Skin of body (tissue), 2 donors: ENCODE results near the gene E2F4. TPM values are rescaled to one million over a fixed set of nuclear protein-coding genes. Genes with fewer than 3 reads are reported as not detected.
A peak's percentile ranks its signal among the peaks of the same experiment; 100 is the strongest.

Source experiments
- DNase-seq: peaks from one replicate; lab custom pipeline; 2025; lab: John Stamatoyannopoulos, UW
- total RNA-seq: library from RNA; depleted of rRNA; stranded (reverse); fragments of >200 nt; gene quantifications from one replicate; pipeline ENCODE4 v1.2.3, GENCODE V29; 2014

Gene E2F4
- total RNA-seq, 1 donor from 2014 or later, result 23.5 TPM

DNA sequence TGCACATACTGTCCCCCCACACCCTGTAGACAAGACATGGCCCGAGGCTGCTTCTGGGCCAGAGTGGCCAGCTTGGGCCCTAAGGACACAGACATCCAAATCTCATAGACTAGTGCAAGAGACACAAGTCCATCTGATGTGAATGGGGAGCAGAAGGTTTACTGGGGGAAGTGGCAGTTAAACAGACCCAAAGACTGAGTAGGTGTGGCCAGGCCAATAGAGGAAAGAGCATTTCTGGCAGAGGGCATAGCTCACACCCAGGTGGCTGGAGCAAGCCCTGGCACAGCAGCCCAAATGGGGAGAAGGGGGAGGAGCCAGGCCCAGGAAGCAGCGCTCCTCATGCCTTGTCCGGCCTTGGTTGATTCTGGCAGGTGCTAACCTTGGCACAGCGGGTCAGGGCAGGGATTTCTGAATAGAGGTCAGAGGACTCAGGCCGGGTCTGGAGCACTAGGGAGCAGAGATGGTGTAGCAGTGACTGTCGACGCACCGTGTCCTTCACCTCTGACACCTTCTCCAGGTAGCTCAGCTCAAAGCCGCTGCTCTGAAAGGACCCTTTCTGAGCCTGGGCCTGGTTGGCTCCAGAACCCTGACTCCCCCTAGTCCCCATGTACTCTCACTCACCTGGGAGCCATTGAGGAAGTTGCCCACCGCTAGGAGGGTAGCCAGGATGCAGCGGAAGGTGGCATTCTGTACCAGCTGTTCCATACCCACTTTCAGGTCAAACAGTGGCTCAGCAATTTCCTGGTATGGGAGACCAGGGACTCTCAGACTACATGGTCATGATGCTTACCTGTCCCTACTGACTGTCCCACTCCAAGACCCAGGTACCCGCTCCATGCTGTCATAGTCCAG is 39.1 kb downstream of the E2F4 start:
- DNase-seq, result no peak

DNA sequence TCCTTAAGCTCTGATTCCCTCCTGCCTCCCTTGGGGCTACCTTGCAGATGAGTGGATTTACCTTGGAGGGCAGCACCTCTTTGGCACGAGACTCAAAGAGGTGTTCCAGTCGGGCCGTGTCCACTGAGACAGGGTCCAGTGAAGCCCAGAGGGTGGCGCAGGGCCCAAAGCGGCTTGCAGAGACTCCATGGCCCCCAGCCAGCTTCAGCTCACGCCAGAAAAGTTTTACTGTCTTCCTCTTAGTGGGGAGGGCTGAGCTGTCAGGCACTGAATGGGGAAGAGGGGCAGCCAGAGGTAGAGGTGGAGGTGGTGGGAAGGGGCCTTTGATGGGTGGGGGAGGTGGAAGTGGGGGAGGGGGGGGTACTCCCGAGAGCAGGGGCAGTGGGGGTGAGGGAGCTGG is 41.6 kb downstream of the E2F4 start:
- DNase-seq, result no peak

- DNase-seq, result no peak
Observed at GRCh38 chr16:67234180-67234597, 42.2 kb downstream of the E2F4 start.

DNA sequence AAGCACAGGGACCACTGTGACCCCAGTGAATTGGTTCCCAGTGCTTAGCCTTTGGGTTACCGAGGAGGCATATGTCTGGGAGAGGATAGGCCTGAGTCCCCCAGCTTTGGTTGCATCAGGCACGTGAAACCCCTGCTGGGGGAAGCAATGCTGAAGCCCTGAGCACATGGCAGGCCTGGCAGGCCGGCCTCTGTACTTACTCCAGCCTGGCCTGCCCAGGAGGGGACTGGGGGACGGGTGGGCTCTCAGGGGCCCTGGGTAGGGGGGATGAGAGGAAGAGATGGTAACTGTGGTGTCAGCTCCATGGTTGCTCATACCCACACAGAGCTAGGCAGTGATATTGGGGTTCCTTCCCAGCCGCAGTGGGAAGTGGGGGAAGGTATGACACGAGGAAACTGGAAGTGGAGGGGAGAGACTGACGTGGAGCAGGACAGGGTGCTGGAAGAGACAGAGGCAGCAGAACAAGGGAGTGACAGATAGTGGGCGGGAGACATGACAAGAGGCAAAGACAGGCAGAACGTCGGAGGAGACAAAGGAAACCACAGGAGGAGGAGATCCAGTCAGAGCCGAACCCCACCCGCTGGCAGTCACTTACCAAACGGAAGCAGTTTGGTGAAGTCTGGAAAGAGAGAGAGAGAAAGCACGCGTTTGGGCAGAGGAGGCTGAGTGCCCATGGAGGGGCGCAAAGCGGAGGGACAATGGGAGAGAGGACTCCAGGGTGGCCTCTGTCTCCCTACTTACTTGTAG is 44.0 kb downstream of the E2F4 start:
- no peak for DNase-seq

DNA sequence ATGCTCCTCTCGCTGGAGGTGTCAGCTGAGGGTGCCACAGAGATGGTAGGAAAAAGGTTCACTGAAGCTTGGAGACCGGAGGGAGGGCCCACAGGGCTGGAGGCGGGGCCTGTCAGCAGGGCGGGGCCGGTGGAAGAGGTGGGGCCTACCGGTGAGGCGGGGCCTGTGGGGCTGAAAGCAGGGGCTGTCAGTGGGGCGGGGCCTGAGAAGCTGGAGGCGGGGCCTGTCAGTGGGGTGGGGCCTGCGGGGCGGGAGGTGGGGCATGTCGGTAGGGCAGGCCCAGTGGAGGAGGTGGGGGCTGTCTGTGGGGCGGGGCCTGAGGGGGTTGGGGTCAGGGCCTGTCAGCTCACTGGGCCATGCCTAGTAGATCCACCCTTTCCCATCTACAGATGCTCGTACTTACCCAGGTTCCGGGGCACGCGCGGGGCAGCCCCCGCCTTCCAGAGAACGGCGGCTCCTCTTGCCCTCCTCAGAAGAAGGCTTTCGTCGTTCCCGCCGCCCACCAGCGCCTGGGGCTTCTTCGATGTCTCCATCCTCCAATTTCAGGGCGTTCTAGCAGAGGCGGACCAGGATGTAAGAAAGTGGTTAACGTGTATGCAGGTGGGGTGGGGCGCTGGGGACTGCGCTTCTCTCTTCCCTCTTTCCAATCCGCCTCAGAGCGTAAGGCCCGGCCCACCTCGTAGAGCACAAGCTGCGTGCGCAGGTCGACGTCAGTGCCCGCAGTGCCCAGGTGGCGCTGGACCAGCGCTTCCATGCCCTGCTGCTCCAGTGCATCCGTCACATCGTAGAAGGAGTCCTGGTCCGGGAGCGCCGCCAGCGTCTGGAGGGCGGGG is 44.8 kb downstream of the E2F4 start:
- no peak for DNase-seq

DNA sequence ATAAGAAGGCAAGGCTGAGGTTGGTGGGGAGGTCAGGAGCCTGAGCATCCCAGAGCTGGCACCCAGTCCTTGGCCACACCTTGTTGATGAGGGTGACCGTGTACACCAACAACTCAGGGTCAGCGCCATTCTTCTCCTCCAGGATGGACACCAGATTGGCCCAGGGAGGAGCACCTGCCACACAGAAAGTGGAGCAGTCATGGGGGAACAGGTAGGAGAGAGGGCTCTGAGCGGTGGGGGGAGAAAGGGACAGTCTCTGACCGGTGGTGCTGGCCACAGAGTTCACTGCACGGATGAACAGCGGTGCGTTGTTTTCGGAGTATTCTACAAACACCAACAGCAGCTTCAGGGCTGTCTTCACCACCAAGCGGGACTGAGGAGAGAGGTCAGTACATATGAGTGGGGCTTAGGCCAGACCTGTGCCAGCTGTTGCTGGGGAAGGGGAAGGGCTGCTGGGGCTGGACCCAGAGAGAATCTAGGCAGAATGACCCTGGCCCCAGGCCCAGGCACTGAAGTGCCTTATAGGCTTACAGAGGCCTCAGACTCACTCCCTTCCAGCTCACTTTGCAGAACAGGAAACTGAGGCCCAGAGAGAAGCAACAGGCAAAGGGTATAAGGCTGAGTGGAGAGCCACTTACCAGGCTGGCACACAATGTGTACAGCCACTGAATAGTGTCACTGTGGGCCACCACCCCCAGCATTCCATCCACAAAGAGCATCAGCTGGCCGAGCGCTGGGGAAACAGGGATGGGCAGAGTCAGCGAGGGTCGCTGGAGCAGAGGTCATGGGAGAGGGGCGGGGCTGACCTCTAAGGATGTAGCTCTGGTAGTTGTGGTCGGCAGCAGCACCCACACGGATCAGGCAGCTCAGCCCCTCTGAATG is 45.7 kb downstream of the E2F4 start:
- DNase-seq, result no peak

DNA sequence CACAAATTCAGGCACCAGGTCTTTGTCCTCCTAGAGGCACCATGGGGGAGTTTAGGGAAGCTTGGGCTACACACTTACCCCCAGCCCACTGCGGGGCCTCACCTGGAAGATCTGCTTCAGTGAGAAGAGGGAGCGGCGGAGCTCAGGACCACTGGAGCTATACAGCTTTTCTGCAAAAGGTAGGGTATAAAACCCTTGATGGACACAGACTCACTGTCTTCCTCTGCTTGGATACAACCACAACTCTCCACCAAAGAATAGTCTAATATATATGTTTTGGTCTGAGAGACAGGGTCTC is 46.3 kb downstream of the E2F4 start:
- no peak for DNase-seq

- no peak for DNase-seq
Observed at GRCh38 chr16:67238806-67239470, 47.0 kb downstream of the E2F4 start.

DNA sequence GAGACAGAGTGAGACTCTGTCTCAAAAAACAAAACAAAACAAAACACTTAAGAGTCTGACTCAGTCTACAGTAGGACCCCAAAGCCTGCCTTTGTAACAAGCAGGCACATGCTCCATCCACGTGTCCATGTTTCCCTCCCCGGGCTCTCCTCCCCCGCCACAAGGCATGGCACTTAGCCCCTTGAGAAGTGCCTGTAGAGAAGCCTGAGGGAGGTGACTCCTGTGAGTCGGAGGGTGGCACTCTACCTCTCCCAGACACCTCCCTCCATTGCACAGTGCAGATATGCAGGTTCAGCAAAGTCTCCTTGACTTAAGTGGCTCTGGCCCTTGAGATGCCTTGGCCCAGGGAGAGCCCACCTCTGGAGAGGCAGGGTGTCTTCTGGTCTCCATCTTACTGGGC is 48.6 kb downstream of the E2F4 start:
- no peak for DNase-seq

- no peak for DNase-seq
Observed at GRCh38 chr16:67241008-67241900, 49.3 kb downstream of the E2F4 start.

GRCh38 chr16:67242138-67242730 is 50.3 kb downstream of the E2F4 start:
- no peak for DNase-seq

- no peak for DNase-seq
Observed at GRCh38 chr16:67243481-67243880, 51.5 kb downstream of the E2F4 start.

- DNase-seq, result no peak
Observed at GRCh38 chr16:67244387-67245185, 52.6 kb downstream of the E2F4 start.

DNA sequence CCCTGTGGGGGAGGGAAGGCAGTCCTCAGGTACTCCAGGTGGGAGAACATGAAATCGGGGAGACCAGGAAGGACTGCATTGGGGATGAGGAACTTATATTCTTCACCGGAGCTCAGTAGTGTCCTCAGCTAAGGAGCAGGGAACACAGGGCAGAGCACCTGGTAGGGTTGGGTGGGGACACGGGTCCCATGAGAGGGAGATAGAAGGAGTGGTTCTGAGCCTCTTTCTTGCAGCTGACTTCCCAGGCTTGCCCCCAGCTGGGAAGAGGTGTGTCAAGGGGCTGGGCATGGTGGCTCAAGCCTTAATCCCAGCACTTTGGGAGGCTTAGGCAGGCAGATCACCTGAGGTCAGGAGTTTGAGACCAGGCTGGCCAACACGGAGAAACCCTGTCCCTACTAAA is 53.2 kb downstream of the E2F4 start:
- DNase-seq, result no peak

DNA sequence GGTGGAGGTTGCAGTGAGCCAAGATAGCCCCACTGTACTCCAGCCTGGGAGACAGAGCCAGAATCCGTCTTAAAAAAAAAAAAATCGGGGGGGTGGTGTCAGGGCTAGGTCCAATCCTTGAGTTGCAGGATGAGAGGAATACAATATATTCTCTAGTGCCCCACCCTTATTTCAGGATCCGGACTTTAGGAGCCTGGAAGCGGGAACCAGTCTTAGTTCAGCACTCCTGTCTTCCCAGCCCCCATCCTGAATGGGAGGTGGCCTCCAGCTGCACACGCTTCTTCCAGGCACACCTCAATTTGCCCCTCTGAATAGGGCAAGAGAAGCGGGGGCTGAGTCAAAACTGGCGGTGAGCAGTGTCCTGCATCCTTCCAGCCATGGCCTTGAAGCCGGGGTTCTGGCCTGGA is 53.7 kb downstream of the E2F4 start:
- DNase-seq, result no peak

GRCh38 chr16:67246081-67246755 is 54.3 kb downstream of the E2F4 start:
- DNase-seq, result peak; percentile 75

DNA sequence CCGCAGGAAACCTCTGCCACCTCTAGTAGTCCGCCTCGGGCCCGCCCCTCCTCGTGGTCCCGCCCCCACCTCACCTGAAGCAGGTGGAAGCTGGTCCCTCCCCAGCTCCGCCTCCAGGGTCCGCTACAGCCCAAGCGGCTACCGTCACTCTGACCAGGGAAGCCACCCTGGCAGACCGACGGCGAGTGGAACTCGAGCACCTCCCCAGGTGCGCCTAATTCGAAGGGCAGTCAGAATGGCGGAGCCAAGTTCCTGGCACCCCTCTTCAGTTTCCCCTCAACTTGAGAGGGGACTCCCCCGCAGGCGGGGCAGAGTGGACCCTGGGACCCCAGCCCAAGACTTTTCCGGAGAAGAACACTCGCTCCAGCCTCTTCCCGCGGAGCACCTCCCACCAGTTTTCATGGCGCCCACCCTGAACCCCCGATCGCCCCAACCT is 54.8 kb downstream of the E2F4 start:
- no peak for DNase-seq
